Fibroblast of villous mesenchyme (primary cell): ENCODE results near the gene GINS1. TPM values are rescaled to one million over a fixed set of nuclear protein-coding genes. Genes with fewer than 3 reads are reported as not detected.
A peak's percentile ranks its signal among the peaks of the same experiment; 100 is the strongest.

Experiments used
- DNase-seq: peaks from one replicate; pipeline ENCODE4 v3.0.0-alpha.2; 2010; ENCODE audit warnings: low read depth
- H3K4me3 ChIP-seq: 2 replicates; pipeline ENCODE4 v1.5.1; 2011; ENCODE audit warnings: low read depth, mild to moderate bottlenecking, low read length
- total RNA-seq: library from RNA; depleted of rRNA; stranded (reverse); fragments of >200 nt; gene quantifications from 2 replicates; pipeline ENCODE4 v1.2.3, GENCODE V29; 2012
- TF ChIP-seq, protein P1 (sequence below): IDR thresholded peaks from 2 replicates; pipeline ENCODE4 v1.5.1; 2012; ENCODE audit warnings: low read depth, mild to moderate bottlenecking, low read length; ENCODE audit not compliant: insufficient read depth

GINS1 gene
- total RNA-seq, 1 donor: 13.8 TPM

DNA sequence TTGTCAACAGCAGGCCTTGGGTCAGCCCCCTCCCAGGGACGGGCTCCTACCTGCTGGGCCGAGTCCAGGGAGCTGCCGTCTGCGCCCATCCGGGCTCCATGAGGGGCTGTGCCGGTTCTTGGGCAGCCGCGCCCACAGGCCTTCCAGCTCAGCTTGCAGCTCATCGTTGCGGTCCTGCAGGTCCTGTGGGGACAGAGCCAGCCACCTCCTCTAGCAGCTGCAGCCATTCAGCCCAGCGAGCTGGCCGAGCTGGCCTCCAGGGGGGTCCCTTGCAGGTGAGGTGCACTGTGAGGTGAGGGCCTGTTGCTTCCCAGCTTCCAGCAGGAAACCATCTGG is 74.4 kb downstream of the GINS1 start:
- TF ChIP-seq, protein P1, sequence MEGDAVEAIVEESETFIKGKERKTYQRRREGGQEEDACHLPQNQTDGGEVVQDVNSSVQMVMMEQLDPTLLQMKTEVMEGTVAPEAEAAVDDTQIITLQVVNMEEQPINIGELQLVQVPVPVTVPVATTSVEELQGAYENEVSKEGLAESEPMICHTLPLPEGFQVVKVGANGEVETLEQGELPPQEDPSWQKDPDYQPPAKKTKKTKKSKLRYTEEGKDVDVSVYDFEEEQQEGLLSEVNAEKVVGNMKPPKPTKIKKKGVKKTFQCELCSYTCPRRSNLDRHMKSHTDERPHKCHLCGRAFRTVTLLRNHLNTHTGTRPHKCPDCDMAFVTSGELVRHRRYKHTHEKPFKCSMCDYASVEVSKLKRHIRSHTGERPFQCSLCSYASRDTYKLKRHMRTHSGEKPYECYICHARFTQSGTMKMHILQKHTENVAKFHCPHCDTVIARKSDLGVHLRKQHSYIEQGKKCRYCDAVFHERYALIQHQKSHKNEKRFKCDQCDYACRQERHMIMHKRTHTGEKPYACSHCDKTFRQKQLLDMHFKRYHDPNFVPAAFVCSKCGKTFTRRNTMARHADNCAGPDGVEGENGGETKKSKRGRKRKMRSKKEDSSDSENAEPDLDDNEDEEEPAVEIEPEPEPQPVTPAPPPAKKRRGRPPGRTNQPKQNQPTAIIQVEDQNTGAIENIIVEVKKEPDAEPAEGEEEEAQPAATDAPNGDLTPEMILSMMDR: no peak
- no peak overlapping the region for H3K4me3 ChIP-seq
- no peak for DNase-seq

DNA sequence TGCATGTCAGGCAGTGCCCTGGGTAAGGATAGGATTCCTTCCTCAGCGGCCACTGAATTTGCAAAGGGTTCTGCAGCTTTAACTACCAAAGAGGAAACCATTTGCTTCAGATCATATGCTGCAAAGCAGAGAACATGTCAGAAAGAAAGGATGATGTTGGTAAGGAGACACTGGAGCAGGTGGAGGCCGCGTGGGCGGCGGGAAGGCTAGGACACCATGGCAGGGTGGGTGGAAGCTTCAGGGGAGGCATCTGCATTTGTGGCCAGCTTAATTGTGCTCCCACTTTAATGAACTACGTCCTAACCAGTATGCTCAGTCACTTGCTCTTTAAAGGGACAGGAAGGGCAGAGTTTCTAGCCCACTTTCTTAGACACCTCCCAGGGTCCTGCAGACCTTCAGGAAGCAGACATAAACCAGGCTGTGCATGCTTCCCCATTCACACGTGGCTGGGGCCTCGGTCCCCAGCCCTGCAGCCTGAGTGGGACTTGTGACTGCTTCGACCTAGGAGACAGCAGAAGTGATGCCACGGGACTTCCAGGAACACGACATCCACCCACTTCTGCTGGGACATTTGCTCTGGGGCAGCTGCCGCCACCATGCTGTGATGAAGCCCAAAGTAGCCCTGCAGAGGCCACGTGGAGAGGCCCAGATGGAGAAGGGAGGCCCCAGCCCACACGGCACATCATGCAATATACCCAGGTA is 76.1 kb downstream of the GINS1 start:
- DNase-seq: no peak
- H3K4me3 ChIP-seq: no peak overlapping the region
- TF ChIP-seq, protein P1: no peak

DNA sequence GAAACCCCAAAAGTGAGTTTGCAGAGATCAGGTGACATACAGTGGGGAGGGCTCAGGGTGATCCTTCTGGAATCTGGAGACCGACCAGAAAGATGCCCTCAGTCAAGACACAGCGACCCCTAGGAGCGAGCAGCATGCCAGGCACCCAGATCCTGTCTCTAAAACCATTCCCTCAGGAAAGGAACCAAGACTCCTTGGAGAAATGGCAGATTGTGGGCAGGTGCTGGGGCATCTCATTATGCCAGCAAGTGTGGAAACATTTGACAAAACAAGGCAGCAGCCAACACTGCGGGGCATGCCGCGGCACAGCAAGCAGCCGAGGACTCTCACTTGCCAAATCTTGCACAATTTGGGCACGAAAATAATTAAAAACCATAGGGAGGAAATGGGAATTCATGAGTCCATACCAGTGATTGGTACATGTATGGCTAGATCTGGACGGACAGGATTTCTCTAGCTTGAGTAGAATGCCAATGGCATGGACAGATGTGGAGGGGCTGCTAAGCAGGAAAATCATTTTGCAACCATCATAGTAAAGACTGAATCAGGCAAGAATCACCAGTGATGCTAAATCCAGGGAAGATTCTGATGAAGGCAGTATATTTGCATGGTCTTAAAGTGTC is 76.9 kb downstream of the GINS1 start:
- TF ChIP-seq, protein P1: no peak
- no peak overlapping the region for H3K4me3 ChIP-seq
- no peak for DNase-seq

- TF ChIP-seq, protein P1: no peak
- DNase-seq: no peak
- H3K4me3 ChIP-seq: no peak overlapping the region
Measured at GRCh38 chr20:25484911-25485511, 77.5 kb downstream of the GINS1 start.

DNA sequence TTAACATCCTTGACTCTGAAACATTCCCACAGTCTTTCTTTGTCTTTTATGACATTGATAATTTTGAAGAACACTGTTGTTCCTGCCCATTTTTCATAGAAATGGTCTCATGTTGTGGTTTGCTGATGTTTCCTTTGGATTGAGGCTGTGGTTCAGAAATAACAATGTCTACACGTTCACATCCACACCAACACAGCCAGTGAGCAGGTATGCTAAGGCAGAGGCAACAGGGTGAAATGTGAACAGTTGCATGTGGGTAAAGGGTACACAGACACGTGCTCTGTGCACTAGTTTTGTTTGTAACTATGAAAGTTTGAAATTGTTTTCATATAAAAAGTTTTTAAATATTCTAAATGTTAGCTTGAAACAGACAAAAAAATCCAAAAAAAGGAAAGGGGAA is 78.4 kb downstream of the GINS1 start:
- no peak overlapping the region for H3K4me3 ChIP-seq
- no peak for DNase-seq
- TF ChIP-seq, protein P1: no peak

GRCh38 chr20:25486377-25486776 is 78.9 kb downstream of the GINS1 start:
- H3K4me3 ChIP-seq: no peak overlapping the region
- DNase-seq: peak; percentile 20
- TF ChIP-seq, protein P1: no peak
